SW 1271 (cell line): Measurements from ENCODE around the gene TMC8.
"Not testable (repeated sequence)": the region's sequence is repeated elsewhere in the genome, so short reads cannot be mapped to it uniquely, and the experiment has no call there.

ENCODE experiments used
- DNase-seq, 2 experiments: peaks; one replicate each; lab custom pipeline; 2025; lab: John Stamatoyannopoulos, UW

TMC8 gene

GRCh38 chr17:78110363-78111015 is 20.1 kb upstream of the TMC8 start:
- no peak for DNase-seq

GRCh38 chr17:78111016-78111726 is 19.4 kb upstream of the TMC8 start:
- no peak for DNase-seq

GRCh38 chr17:78111727-78112517 is 18.6 kb upstream of the TMC8 start:
- no peak for DNase-seq

GRCh38 chr17:78112518-78113471 is 17.8 kb upstream of the TMC8 start:
- peak in 1 of 2 experiments; percentile 34 for DNase-seq

- no peak for DNase-seq
Measured at GRCh38 chr17:78113804-78114785, 16.5 kb upstream of the TMC8 start.

- no peak for DNase-seq
Measured at GRCh38 chr17:78114831-78115723, 15.5 kb upstream of the TMC8 start.

GRCh38 chr17:78115803-78116202 is 14.8 kb upstream of the TMC8 start:
- DNase-seq = not testable (repeated sequence)

GRCh38 chr17:78116411-78116810 is 14.2 kb upstream of the TMC8 start:
- DNase-seq = no peak

- DNase-seq = no peak
Measured at GRCh38 chr17:78117027-78117981, 13.3 kb upstream of the TMC8 start.

GRCh38 chr17:78118801-78119241 is 11.8 kb upstream of the TMC8 start:
- DNase-seq = no peak

GRCh38 chr17:78120537-78120936 is 10.0 kb upstream of the TMC8 start:
- no peak for DNase-seq

- no peak for DNase-seq
Measured at GRCh38 chr17:78120971-78121800, 9.4 kb upstream of the TMC8 start.

- no peak for DNase-seq
Measured at GRCh38 chr17:78121801-78122215, 8.8 kb upstream of the TMC8 start.

GRCh38 chr17:78122216-78122930 is 8.2 kb upstream of the TMC8 start:
- DNase-seq = no peak

GRCh38 chr17:78122931-78123249 is 7.7 kb upstream of the TMC8 start:
- no peak for DNase-seq

GRCh38 chr17:78123258-78123929 is 7.2 kb upstream of the TMC8 start:
- no peak for DNase-seq
